Astrocyte of the spinal cord (primary cell): ENCODE data around the gene SLFN14.
A peak's percentile ranks its signal among the peaks of the same experiment; 100 is the strongest.

Experiments used
- DNase-seq: peaks from one replicate; pipeline ENCODE4 v3.0.0; 2011; ENCODE audit warnings: low read depth, low spot score
- H3K4me3 ChIP-seq: 2 replicates; pipeline ENCODE4 v1.5.1; 2011; ENCODE audit warnings: low read depth, mild to moderate bottlenecking, low read length, moderate library complexity
- CTCF ChIP-seq: IDR thresholded peaks from 2 replicates; pipeline ENCODE4 v1.5.1; 2012; ENCODE audit warnings: low read depth, mild to moderate bottlenecking, low read length, inconsistent platforms
- in situ Hi-C: cut with HindIII; loops from 2 replicates; pipeline ENCODE4 v1.10.0; 2017; ENCODE audit warnings: low sequenced_read_pairs

Gene SLFN14

DNA sequence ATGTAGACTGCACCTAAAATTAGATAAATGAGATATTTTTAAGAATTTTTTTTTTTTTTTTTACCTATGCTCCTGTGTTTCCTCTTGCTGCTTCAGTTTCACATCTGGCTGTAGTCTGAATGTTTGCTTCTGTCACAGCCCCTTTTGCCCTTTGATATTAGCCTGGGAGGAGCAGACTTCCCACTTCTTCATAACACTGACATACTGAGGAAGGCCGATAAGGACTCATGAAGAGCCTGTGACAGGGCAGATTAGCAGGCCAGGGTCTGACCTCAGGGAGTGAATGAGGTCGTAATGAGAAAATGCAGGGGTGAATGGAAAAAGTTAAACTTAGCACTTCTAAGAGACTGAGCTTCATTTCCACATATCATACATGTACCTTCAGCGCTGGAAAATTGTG is at the start of gene SLFN14:
SLFN14 (minus strand) TSS at position 117 of the 400 bp plus-strand sequence. CDS start 2,757 bp downstream, outside the sequence.
- in situ Hi-C loops: no loop called here
- no peak within 1 kb of the TSS for H3K4me3 ChIP-seq
- no peak for DNase-seq
- TF ChIP-seq CTCF: no peak

GRCh38 chr17:35609831-35610230 is 49.2 kb upstream of the SLFN14 start:
- H3K4me3 ChIP-seq: no peak overlapping the region
- in situ Hi-C loops: no loop called here
- TF ChIP-seq CTCF: no peak

DNA sequence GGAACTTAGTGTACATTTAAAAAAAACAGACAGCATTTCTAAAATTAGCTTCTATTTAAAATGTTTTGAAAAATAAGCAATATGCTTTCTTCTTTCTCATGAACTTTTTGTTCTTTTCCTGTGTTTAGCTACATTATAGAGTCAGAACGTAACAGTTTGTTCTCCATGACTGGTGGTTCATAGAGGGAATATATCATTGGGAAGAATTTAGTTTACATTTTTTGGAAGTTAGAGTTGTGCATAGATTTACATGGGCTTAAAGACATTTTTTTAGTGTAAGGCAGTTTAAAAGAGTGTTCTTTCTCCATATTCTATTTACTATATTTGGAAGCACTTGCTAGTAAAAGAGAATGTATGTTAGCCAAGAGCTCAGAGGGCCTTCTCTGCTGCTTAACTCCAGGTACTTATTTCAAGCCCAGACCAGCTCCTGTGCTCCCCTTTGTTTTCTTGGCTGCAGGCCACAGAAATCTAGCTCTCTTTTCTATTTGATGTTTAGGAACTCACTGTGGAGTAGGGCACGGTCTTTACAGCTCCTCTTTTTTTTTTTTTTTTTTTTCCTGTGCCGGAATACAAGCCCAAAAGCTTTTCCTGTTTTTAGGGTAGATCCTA is 46.7 kb upstream of the SLFN14 start:
- no peak overlapping the region for H3K4me3 ChIP-seq
- TF ChIP-seq CTCF: no peak
- in situ Hi-C loops: no loop called here
- DNase-seq: no peak

More at GRCh38 chr17:35609831-35610230, 49.2 kb upstream of the SLFN14 start:
- no peak for DNase-seq

DNA sequence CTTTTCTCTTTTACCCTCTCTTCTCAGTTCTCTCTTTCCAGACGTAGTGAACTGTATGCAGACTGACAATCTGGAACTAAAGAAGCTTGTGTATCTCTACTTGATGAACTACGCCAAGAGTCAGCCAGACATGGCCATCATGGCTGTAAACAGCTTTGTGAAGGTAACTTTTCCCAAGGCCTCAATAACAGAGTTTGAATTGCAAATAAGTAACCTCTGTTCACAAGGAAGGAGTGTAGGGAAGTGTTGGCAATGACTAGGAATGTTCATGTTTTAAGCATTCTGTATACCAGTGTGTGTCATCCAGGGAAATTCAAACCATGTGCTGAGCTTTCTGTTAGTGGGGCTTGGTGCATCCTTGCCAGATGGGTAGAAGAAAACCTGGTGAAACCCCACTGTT is 45.1 kb upstream of the SLFN14 start:
- DNase-seq: peak; percentile 52
- TF ChIP-seq CTCF: no peak
- in situ Hi-C loops: no loop called here
- H3K4me3 ChIP-seq: no peak overlapping the region

GRCh38 chr17:35603674-35604073 is 43.1 kb upstream of the SLFN14 start:
- no peak overlapping the region for H3K4me3 ChIP-seq
- peak; percentile 22 for DNase-seq
- TF ChIP-seq CTCF: no peak
- in situ Hi-C loops: no loop called here

GRCh38 chr17:35597604-35598003 is 37.0 kb upstream of the SLFN14 start:
- in situ Hi-C loops: no loop called here
- DNase-seq: no peak
- TF ChIP-seq CTCF: no peak
- no peak overlapping the region for H3K4me3 ChIP-seq
